OCI-LY3 (cell line): Measurements from ENCODE around the gene FAM107B.

Source experiments
- CTCF ChIP-seq: fragments of 200-600, 300-600 bp; sonication (generic); IDR thresholded peaks from 2 replicates; pipeline ENCODE4 v1.5.1; 2014; ENCODE audit warnings: antibody characterized with exemption, low read length, low read depth
- EZH2phosphoT487 ChIP-seq: fragments of 200-600 bp; shearing (Covaris generic); IDR thresholded peaks from 2 replicates; pipeline ENCODE4 v1.6.1; 2018; ENCODE audit warnings: antibody characterized with exemption, mixed run types, low read depth

- TF ChIP-seq CTCF (no peak), EZH2phosphoT487 (no peak)
Measured at GRCh38 chr10:14527915-14528314, 246.8 kb downstream of the FAM107B start.
